Measurements from ENCODE around the gene GASK1A.
"Not testable (repeated sequence)": the region's sequence is repeated elsewhere in the genome, so short reads cannot be mapped to it uniquely, and the experiment has no call there.

The GASK1A gene

DNA sequence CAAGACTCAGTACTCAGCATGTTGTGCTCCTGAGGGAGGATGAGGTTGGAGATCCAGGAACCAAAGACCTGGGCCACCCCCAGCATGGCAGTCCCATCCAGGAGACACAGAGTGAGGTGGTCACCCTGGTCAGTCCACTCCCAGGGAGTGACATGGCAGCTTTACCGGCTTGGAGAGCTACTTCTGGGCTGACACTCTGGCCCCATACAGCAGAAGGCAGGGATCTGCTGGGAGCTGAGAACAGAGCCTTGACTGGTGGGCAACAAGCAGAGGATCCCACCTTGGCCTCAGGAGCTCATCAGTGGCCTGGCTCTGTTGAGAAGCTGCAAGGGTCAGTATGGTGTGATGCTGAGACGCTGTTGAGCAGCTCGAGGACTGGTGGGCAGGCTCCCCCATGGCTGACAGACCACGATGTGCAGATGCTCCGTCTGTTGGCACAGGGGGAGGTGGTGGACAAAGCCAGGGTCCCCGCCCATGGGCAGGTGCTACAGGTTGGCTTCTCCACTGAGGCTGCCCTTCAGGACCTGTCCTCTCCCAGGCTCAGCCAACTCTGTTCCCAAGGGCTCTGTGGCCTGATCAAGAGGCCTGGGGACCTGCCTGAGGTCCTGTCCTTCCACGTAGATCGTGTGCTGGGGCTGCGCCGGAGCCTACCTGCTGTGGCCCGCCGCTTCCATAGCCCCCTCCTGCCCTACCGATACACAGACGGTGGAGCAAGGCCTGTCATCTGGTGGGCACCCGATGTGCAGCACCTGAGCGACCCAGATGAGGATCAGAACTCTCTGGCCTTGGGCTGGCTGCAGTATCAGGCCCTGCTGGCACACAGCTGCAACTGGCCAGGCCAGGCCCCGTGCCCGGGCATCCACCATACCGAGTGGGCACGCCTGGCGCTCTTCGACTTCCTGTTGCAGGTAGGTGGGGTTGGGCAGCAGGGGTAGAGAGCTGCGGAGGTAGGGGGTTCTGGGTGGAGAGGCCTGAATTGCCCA, 53.8 kb downstream of the GASK1A start:
- no peak for DNase-seq (ENCODE audit: low read depth)

DNA sequence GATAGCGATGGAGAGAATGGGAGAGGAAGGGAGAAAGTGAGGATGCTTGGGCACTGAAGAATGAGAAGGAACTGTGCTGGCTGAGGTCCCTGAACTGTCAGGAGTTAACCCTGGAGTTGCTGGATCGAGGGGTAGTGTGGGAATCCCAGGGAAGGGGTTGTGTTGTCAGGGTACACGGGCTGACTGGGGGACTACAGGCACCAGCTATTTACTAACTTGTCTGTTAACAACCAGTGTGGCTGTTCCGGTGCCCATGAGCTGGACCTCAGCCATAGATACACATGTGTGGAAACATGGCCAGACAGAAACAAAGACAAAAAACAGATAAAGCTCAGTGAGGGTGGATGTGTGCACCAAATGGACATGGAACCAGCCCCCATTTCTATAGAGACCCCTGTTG, 55.1 kb downstream of the GASK1A start:
- DNase-seq (ENCODE audit: low read depth): no peak

DNA sequence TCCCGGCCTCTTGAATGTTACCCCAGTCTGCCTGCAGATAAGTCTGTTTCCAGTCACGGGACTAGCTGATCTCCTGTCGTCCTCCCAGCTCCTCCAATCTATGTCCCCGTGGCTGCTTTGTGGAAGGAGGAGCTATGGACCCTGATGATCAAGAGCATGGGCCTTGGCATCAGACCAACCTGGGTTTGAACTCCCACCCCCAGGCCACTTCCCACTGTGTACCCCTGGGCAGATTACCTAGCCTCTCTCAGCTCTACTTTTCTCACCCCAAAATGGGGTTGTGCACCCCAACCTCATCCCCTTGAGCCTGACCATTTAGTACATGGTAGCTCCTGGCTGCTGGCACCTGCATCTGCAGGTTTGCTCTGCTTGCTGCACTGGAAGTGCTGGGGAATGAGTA, 55.8 kb downstream of the GASK1A start:
- no peak for DNase-seq (ENCODE audit: low read depth)

DNA sequence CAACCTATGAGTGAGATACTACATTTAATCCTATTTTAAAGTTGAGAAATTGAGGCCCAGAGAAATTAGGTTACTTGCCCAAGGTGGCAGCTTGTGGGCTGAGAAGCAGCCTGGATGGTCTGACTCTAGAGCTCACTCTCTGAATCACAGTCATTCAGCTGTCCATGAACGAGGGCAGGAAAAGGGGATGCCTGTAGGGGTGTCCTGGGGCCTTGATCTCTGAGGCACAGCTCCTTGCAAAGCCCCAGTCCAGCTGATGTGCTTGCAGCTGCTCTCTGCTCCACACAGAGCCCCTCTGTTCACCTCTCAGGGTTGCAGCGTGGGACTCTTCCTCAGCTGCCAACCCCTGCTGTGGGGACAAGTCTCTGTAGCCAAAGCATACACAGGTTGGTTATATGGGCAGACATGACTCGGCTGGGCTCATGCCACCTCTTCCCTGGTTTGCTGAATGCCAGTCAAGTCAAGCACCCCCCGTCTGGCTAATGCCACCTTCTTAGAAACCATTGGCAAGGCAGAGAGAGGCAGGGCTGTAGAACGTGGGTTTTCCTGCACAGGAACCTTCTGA, 56.8 kb downstream of the GASK1A start:
- no peak for DNase-seq (ENCODE audit: low read depth)

DNA sequence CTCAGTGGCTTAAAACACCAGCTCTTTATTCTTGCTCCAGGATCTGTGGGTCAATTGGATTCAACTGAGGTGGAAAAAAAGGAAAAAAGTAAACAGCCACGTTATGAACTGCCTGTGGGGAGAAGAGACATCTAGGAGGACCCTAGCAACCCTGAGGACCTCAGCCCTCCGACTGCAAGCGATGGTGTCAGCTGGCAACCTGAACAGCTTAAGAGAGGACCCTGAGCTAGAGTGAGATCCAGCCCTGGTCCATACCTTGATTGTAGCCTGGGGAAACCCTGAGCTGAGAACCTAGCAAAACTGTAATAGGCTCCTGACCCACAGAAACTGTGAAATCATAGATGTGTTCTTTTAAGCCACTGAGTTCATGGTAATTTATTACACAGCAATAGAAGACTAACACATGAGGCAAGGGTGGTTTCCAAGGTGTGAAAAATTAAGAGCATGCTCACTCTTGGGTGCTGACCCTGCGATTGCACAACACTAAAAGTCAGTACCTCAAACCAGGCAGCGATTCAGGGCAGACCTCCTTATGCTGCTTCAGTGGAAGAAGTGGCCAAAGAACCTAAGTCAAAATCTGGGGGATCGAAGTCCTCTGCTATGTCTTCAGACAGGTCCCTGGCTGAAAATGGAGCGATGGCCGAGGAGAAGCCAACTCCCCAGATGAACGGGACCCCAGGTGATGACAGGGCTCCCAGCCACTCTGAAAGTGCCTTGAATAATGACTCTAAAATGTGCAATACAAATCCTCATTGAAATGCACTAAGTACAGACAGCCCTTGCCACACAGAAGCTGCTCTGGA, 57.7 kb downstream of the GASK1A start:
- no peak for DNase-seq (ENCODE audit: low read depth)

DNA sequence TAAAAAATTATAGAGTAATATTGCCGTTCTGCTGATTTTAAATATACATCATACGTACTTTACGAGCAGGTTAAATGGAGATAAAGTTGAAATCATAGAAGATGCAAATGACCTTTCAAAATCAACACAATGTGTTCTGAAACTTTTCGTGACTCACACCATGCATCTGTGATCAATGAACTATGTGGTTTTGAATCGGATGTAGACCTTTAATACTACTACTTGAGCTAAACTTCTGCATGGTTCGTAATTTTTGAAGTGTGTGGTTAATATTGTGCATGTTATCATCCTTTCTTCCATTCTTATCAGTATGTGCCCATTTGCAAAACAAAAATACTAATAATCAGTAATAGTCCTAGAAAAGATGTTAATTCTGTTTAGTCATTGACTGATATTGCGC, 58.9 kb downstream of the GASK1A start:
- DNase-seq (ENCODE audit: low read depth): no peak

DNA sequence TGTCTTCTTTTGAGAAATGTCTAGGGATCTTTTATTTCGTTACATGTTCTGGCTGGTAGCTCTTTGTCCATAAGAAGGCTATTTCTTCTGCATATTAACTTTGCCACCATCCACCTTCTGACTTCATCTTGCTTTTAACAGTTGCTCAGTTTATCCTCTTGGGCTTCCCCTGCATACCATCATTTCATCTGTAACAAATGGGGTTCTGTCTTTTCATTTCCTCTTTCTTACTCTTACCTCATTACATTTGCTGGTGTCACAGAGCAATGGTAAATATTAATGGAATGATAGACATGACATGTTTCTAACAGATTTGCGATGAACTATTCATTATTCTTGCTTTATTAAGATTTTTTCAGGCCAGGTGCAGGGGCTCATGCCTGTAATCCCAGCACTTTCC, 62.4 kb downstream of the GASK1A start:
- no peak for DNase-seq (ENCODE audit: low read depth)

DNA sequence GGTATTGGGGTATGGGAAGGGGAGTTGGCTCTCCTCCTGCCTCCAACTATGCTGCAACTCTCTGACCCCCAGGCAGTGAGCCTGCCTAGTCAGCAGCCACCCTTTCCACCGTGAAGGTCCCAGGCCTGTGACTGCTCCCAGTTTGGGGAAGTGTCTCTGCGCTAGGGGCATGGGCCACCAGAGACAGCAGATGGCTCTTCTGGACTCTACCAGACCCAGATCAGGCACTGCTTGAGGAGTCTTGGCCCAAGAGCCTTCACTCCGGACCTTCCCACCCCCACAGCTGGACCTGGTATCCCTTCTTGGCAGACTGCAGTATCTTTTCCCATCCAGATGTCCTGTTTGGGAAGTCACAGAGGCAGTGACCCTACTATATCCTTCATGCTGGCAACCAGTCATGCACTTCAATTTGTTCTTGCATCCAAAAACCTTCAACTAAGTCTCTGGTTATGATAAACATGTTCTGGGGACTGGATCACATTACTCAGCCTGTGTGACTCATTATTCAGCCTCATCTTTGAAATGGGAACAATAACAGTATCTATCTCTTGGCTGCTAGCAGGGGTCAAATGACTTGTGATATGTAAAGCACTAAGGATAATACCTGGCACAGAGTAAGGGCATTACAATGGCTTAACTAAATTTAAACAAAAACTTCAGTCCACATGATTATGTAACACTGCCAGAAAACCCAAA, 64.1 kb downstream of the GASK1A start:
- DNase-seq (ENCODE audit: low read depth): no peak

DNA sequence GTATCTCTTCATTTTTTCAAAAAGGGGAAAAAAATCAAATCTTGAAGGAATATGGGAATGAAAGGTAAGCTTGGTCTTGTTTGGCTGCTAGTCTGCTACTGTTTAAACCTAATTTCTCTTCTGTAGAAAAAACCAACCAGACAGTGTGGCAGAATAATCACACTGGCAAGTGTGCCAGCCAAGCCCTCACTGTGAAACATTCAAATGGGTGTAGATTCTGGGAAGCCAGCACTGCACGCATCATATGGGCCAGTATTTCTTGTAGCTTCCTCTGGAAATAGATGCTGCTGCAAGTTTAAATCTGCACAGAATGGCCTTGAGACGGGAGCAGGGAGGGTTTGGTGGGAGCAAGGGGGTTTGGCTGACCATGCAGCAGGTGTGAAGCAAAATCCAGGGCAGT, 64.7 kb downstream of the GASK1A start:
- DNase-seq (ENCODE audit: low read depth): no peak

DNA sequence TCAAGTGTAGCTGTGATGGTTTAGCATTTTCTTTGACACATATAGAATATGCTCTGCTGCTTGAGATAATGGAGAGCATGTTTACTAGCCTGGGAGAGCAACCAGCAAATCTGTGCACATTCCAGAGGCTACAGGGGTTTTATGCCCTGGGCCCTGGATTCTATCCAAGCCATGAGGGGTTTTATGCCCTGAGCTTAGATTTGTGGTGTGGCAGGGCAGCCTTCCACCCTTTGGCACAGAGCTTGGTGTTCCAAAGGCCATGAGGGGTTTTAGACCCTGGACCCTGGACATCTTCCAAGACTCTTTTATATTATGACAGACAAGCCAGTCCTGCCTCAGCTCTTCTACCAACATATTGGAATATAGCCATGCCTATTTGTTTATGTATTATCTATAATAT, 66.0 kb downstream of the GASK1A start:
- DNase-seq (ENCODE audit: low read depth): not testable (repeated sequence)

DNA sequence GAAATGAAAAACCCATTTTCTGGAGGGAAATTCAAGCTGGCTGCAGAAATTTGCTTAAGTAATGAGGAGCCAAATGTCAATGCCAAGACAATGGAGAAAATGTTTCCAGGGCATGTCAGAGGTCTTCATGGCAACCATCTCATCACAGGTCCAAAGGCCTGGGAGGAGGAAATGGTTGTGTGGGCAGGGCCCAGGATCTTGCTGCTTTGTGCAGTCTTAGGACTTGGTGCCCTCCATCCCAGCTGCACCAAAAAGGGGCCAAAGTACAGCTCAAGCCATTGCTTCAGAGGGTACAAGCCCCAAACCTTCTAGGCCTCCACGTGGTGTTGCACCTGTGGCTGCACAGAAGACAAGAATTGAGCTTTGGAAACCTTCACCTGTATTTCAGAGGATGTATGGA, 67.5 kb downstream of the GASK1A start:
- no peak for DNase-seq (ENCODE audit: low read depth)

DNA sequence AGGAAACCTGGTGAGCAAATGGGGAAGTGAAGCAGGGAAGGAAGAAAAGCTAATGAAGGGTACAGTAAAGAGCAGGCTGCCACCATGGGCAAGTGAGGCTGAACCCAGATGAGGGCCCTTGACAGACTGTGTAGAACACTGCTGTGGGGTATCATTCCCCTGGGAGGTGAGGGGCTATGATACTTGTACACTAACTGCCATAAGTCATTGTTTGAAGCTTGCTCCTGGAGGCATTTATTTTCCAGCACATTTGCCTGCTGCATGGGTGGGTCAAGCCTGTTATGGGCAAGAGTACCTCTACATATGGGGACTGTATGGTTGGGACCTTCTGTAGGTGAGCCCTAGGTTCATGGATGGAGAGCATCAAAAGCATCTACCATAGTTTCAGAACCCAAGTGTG, 69.4 kb downstream of the GASK1A start:
- no peak for DNase-seq (ENCODE audit: low read depth)

DNA sequence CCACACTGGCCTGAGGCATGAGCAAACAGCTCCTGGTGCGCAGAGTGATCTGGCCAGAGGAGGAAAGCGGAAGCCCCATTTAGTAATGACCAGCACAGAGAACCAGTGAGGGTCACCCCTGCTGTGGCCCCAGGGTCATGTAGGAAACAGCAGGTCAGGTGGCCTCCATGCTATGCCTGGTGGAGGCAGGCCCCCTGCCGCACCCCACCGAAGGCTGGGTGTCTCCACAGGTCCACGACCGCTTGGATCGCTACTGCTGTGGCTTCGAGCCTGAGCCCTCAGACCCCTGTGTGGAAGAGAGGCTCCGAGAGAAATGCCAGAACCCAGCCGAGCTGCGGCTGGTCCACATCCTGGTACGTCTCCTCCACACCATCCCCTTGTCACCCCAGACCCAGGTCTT, 74.2 kb downstream of the GASK1A start:
- no peak for DNase-seq (ENCODE audit: low read depth)

DNA sequence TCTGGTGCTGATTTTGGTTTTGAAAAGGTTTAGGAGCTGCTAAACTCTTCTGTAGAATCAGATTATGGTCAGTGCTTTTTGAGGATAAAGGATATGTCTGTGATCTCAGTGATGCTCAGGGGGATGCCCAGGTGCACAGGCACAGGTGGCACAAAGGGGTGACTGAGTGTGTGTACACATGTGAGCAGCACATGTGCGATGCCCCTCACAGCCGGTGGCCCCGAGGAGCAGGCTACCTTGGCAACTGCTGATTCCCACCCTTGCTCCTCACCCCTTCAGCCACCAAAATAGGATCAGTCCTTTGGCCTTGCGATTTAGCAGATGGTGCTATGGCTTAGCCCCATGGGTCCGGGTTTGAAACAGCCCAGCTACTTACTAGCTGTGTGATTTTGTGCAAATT, 75.6 kb downstream of the GASK1A start:
- DNase-seq (ENCODE audit: low read depth): no peak

DNA sequence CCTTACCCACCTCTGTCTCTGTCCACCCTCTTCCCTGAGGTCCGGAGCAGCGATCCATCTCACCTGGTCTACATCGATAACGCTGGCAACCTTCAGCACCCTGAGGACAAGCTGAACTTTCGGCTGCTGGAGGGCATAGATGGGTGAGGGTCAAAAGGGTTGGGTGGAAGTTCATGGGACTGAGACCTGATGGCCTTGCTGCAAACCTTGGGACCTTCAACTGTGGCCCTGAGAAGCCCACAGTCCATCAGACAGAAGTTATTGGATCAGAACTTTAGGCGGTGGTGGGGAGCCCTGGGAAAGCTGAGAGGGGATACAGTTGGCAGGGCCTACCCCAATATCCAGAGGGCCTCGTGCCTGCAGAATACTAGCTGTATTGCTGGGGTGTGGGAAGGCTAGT, 76.3 kb downstream of the GASK1A start:
- no peak for DNase-seq (ENCODE audit: low read depth)

DNA sequence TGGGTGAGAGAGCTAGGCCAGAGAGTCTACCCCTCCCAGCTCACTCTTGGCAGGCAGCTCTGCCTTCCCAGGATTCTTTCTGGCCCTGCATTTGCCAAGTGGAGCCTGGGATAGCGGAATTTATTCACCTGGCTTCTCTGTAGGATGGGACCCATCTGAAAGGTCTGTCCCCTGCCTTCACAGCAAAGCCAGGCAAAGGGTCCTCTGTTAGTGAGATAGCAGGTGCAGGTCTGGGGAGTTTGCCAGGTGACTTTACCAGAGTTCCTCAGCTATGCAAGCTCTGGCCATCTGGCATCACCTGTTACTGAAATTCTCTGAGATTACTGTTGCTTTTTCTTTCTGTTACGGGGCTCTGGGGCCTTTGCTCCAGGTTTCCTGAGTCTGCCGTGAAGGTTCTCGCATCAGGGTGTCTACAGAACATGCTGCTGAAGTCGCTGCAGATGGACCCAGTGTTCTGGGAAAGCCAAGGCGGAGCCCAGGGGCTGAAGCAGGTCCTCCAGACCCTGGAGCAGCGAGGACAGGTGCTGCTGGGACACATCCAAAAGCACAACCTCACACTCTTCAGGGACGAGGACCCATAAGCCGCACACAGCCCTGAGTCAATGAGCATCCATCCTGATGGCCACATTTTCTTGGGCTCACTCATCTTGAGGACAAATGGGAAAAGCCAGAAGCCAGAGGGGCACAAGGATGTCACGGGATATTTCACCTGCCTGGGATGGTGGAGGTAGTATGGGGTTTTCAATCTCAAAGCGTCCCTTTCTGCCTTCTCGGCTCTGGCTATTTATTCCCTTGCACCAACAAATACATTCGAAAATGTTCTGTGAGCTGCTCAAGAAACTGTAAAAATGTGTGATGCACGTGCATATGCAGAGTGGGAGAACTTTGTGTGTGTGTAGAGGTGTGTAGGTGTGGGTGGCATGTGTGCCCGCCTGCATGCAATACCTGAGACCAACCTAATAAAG, 77.0 kb downstream of the GASK1A start:
- no peak for DNase-seq (ENCODE audit: low read depth)

DNA sequence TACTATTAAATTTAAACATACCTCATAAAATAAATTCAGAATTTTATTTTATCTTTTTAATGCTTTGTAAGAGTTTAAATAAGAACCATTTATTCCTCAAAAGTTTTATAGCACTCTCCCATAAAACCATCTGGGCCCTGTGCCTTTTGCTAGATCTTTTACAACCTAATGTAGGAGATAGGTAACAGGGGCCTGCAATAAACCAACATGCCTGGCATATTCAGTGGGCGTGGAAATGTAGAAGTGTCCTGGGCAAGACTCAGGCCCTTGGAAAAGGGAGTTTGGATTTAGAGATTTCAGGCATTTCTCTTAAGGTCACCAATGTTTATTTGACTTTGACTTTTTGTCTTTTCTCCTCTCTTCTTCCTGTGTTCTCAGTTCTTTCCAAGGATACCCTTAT, 80.3 kb downstream of the GASK1A start:
- no peak for DNase-seq (ENCODE audit: low read depth)

DNA sequence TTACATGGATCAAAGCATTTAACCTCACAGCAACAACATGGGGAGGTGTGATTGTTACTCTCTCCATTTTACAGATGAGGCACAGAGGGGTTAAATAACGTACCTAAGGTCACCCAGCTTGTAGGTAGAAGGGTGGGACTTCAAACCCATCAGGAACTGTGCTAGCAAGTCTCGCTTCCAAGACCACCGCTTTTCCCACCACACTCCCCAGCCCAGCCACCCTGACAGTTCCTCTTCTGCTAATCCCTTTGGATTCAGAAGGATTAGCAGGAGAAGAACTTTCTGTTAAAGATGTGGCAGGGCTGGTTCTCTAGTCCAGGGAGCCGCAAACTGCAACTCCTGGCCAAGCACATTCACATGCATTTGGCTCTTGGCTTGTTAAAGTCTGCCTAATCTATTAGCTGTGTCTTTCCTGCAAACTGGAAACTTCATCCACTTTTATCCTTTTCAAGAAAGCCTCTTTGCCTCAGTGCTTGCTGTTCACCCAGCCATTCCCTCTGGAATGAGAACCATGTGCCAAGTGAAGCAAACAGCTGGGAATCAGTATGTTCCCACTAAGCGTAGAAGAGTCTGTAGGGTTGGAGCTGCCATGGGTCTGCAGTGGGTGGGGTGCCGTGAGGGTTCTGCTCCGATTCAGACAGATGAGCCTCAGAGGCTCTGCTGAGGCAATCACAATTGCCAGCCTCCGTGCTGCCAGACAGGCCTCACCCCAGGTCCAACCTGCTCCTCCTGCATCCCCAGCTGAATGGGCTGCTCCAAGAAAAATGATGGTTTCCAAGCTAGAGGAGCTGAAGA, 82.2 kb downstream of the GASK1A start:
- no peak for DNase-seq (ENCODE audit: low read depth)

DNA sequence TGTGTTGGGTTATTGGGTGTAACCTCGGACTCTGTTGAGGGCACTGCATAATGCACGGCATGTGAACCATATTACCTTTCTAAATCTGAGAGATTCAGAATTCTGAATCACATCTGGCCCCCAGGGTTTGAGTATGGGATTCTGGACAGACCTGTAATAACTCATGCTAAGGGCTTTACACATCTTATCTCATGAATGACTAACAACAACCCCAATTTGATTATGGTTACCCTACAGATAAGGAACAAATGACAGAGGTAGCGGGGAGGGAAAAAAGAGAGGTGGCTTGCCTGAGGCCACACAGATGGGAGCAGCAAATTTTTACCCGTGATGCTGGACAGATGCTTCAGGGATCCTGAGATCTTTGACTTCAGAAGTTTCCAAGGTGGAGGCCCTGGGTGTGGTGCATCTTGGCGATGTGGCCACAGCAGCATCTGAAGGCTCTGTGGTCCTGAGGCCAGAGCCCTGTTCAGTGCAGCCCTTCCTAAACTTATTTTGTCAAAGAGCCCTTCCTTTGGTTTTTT, 83.0 kb downstream of the GASK1A start:
- DNase-seq (ENCODE audit: low read depth): no peak

DNA sequence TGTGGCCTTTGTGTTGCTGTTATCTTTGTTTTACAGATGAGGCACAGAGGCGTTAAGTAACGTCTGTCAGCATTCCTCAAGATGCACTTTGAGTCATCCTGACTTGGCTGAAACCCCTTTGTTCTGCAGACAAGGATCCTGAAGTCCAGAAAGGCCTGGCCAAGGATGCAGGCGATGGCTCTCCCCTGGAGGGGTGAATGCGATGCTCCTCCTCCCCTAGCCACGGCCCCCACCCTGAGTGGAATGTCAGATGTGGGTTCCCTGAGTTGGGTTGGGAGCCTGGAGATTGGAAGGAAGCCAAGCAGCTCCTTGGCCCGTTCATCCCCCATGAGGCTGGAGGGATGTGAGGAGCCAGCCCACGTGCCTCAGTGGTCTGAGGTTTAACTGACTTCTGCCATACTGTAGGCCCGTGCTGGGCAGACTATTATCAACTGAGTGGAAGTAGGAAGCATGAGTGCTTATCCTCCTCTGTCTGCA, 83.5 kb downstream of the GASK1A start:
- no peak for DNase-seq (ENCODE audit: low read depth)
